NCI-H446 treated with DMSO at 0.1 percent for 48 hours (cell line): ENCODE data around the gene F8A3.
"Not testable (repeated sequence)": the region's sequence is repeated elsewhere in the genome, so short reads cannot be mapped to it uniquely, and the experiment has no call there.

Experiments used
- DNase-seq: peaks from one replicate; lab custom pipeline; 2025; lab: John Stamatoyannopoulos, UW

F8A3 gene

GRCh38 chrX:155458471-155458870 is at the start of gene F8A3:
TSS of gene F8A3 (minus strand) at chrX:155458620. CDS start at chrX:155458600, 20 bp downstream.
- not testable (repeated sequence) for DNase-seq

GRCh38 chrX:155505296-155505695 is 46.9 kb upstream of the F8A3 start:
- DNase-seq, result no peak

- DNase-seq, result not testable (repeated sequence)
Observed at GRCh38 chrX:155495134-155495533, 36.7 kb upstream of the F8A3 start.

- not testable (repeated sequence) for DNase-seq
Observed at GRCh38 chrX:155491421-155491820, 33.0 kb upstream of the F8A3 start.

GRCh38 chrX:155477136-155477535 is 18.7 kb upstream of the F8A3 start:
- DNase-seq, result not testable (repeated sequence)

GRCh38 chrX:155466269-155466938 is 8.0 kb upstream of the F8A3 start:
- DNase-seq, result not testable (repeated sequence)

- not testable (repeated sequence) for DNase-seq
Observed at GRCh38 chrX:155460501-155460900, 2.1 kb upstream of the F8A3 start.

GRCh38 chrX:155457761-155458447 is 516 bp downstream of the F8A3 start:
- DNase-seq, result not testable (repeated sequence)

- DNase-seq, result no peak
Observed at GRCh38 chrX:155441097-155441496, 17.3 kb downstream of the F8A3 start.

GRCh38 chrX:155435744-155436112 is 22.7 kb downstream of the F8A3 start:
- DNase-seq, result no peak

GRCh38 chrX:155434906-155435743 is 23.3 kb downstream of the F8A3 start:
- DNase-seq, result no peak

- DNase-seq, result no peak
Observed at GRCh38 chrX:155417769-155418168, 40.7 kb downstream of the F8A3 start.
